K562 (cell line): ENCODE results near the gene METTL24. TPM values are rescaled to one million over a fixed set of nuclear protein-coding genes. Genes with fewer than 3 reads are reported as not detected.

ENCODE experiments used
- ATAC-seq: fragments of 200-7000 bp; cut with Tn5 transposase; 3 replicates; pipeline ENCODE4 v1.9.1; 2020; ENCODE audit warnings: moderate library complexity
- BruUV-seq: library from RNA; stranded (reverse); fragments of 400-500 nt; replicated peaks from 2 replicates; lab custom pipeline; 2021; lab: Mats Ljungman, UMichigan
- CTCF ChIA-PET: fragments of 300-600 bp; formaldehyde crosslinking; extraction: SDS; loops from one replicate; lab custom pipeline; 2021; ENCODE audit warnings: low intra/inter-chr PET ratio; lab: Yijun Ruan, JAX
- POLR2A ChIA-PET: fragments of 300-600, 350-650 bp; sonication (Branson Sonifier 250); formaldehyde crosslinking; extraction: SDS; loops from one replicate; lab custom pipeline; 2021; ENCODE audit warnings: antibody characterized with exemption, inconsistent platforms; lab: Yijun Ruan, JAX
- DNase-seq, 4 experiments: peaks; one replicate each; pipeline versions ENCODE4 v3.0.0 to v3.0.0-alpha.2; 2011 to 2018; ENCODE audit warnings: low spot score in 3 of 4, mixed read lengths in 3 of 4; ENCODE audit errors: extremely low read depth in 1 of 4
- FAIRE-seq: peaks from 2 replicates; lab custom pipeline; 2011; peaks lifted over from hg19 to GRCh38; lab: Jason Lieb, UNC
- H2AFZ ChIP-seq: 2 replicates; pipeline ENCODE4 v1.6.0; 2011; ENCODE audit warnings: low read depth, low read length, control low read depth, inconsistent platforms
- H3K27ac ChIP-seq: fragments of 200-600 bp; 3 replicates; pipeline ENCODE4 v1.8.0; 2011; ENCODE audit warnings: low read depth, mild to moderate bottlenecking, control low read depth, inconsistent platforms, low read length, moderate library complexity, mixed read lengths; ENCODE audit errors: extremely low read depth
- H3K27me3 ChIP-seq, 2 experiments: fragments of 300-600 bp in 1 of 2; 2 replicates in 1 of 2; 3 replicates in 1 of 2; pipeline versions ENCODE4 v1.6.0 to v1.8.0; 2011; ENCODE audit warnings: inconsistent platforms in 2 of 2, low read length in 2 of 2, mild to moderate bottlenecking in 1 of 2, mixed read lengths in 1 of 2, moderate library complexity in 1 of 2; ENCODE audit not compliant: control insufficient read depth in 2 of 2, insufficient read depth in 2 of 2
- H3K36me3 ChIP-seq: fragments of 300-600 bp; 3 replicates; pipeline ENCODE4 v1.8.0; 2011; ENCODE audit warnings: mild to moderate bottlenecking, low read length, inconsistent platforms; ENCODE audit not compliant: control insufficient read depth, insufficient read depth
- H3K4me1 ChIP-seq, 2 experiments: fragments of 200-600 bp in 1 of 2; replicated peaks in 1 of 2; 2 replicates in 1 of 2; 3 replicates in 1 of 2; pipeline versions ENCODE4 v1.5.1 to v1.8.0; 2011; ENCODE audit warnings: inconsistent platforms in 2 of 2, low read length in 2 of 2, mild to moderate bottlenecking in 1 of 2, mixed read lengths in 1 of 2, moderate library complexity in 1 of 2; ENCODE audit not compliant: control insufficient read depth in 2 of 2, insufficient read depth in 2 of 2
- H3K4me2 ChIP-seq: 2 replicates; pipeline ENCODE4 v1.6.1; 2011; ENCODE audit warnings: low read length, control low read depth, inconsistent platforms, mixed read lengths; ENCODE audit not compliant: insufficient read depth
- H3K4me3 ChIP-seq: fragments of 200-600 bp; sonication (generic), shearing (Covaris generic); 2 replicates; pipeline ENCODE4 v1.5.1; 2016; ENCODE audit warnings: control low read depth, inconsistent platforms
- H3K79me2 ChIP-seq: fragments of 200-600 bp; 3 replicates; pipeline ENCODE4 v1.8.0; 2011; ENCODE audit warnings: low read length, inconsistent platforms; ENCODE audit not compliant: control insufficient read depth, insufficient read depth
- H3K9ac ChIP-seq, 2 experiments: 2 replicates each; pipeline versions ENCODE4 v1.6.0 to v1.6.1; 2011; ENCODE audit warnings: low read depth in 2 of 2, low read length in 2 of 2, control low read depth in 1 of 2, inconsistent platforms in 1 of 2, mild to moderate bottlenecking in 1 of 2, mixed read lengths in 1 of 2; ENCODE audit not compliant: insufficient read depth in 1 of 2
- H3K9me1 ChIP-seq: one replicate; pipeline ENCODE4 v1.6.0; 2011; ENCODE audit warnings: inconsistent platforms, mild to moderate bottlenecking, low read length, moderate library complexity; ENCODE audit not compliant: control insufficient read depth, insufficient read depth
- H3K9me3 ChIP-seq: replicated peaks from 2 replicates; pipeline ENCODE4 v1.5.1; 2011; ENCODE audit warnings: low read depth, low read length, inconsistent platforms; ENCODE audit not compliant: control insufficient read depth, insufficient read depth
- H4K20me1 ChIP-seq: replicated peaks from 2 replicates; pipeline ENCODE4 v1.6.1; 2011; ENCODE audit warnings: low read length, inconsistent platforms, mixed read lengths; ENCODE audit not compliant: control insufficient read depth, insufficient read depth
- ASH1L ChIP-seq: fragments of 450-650 bp; IDR thresholded peaks from 2 replicates; pipeline ENCODE4 v1.6.1; 2018; ENCODE audit warnings: borderline replicate concordance, mild to moderate bottlenecking, low read depth; ENCODE audit not compliant: partially characterized antibody
- POLR2AphosphoS2 ChIP-seq: IDR thresholded peaks from 2 replicates; pipeline ENCODE4 v1.6.1; 2012; ENCODE audit warnings: low read length, improper control_type of control experiment
- SIX5 ChIP-seq, 2 experiments: IDR thresholded peaks; 2 replicates each; pipeline ENCODE4 v1.6.1; 2011; ENCODE audit warnings: low read length in 2 of 2, borderline replicate concordance in 1 of 2, low read depth in 1 of 2, mild to moderate bottlenecking in 1 of 2, moderate library complexity in 1 of 2; ENCODE audit not compliant: insufficient read depth in 1 of 2
- WGBS: fragments of 100-300 bp; shearing (Covaris generic); methylation state at CpG from one replicate; pipeline ENCODE4 v1.1.6; 2016; ENCODE audit warnings: low coverage, mixed read lengths; ENCODE audit not compliant: insufficient coverage; ENCODE audit errors: missing lambda C conversion rate; 5-methylcytosine and 5-hydroxymethylcytosine counted together
- in situ Hi-C: fragments of 300-500 bp; cut with MboI; formaldehyde crosslinking; loops from 4 replicates; pipeline ENCODE4 v1.15.0; 2018; ENCODE audit warnings: inconsistent platforms, mixed read lengths
- intact Hi-C: fragments of 100-400 bp; cut with micrococcal nuclease; formaldehyde crosslinking; loops from 2 replicates; pipeline ENCODE4 v1.14.2; 2022
- polyA plus RNA-seq, 8 experiments: library from polyadenylated mRNA; depleted of rRNA in 4 of 8; stranded (reverse) in 5 of 8; unstranded in 3 of 8; fragments of >200 nt; fragmentation: Nextera tagmentation in 2 of 8; fragmentation: Illumina TruSeq in 1 of 8; extraction: Ambion mirVana in 2 of 8; extraction: Trizol in 1 of 8; gene quantifications; 2 replicates each; pipeline versions ENCODE4 v1.2.1 to v1.2.3, GENCODE V29; 2011 to 2014; ENCODE audit warnings: inconsistent platforms in 1 of 8, missing spikeins in 1 of 8
- total RNA-seq, 7 experiments: library from RNA; depleted of rRNA in 6 of 7; stranded (reverse); fragments of >200 nt in 6 of 7; fragmentation: Illumina TruSeq in 2 of 7; extraction: Trizol in 2 of 7; gene quantifications; 2 replicates each; pipeline versions ENCODE4 v1.2.1 to v1.2.3, GENCODE V29; 2011 to 2021; ENCODE audit warnings: low replicate concordance in 1 of 7

METTL24 gene
- total and polyA plus RNA-seq, 9 of the 15 experiments (the other 6 are each of a cell fraction or from before 2014, with no cell fraction given): not detected

DNA sequence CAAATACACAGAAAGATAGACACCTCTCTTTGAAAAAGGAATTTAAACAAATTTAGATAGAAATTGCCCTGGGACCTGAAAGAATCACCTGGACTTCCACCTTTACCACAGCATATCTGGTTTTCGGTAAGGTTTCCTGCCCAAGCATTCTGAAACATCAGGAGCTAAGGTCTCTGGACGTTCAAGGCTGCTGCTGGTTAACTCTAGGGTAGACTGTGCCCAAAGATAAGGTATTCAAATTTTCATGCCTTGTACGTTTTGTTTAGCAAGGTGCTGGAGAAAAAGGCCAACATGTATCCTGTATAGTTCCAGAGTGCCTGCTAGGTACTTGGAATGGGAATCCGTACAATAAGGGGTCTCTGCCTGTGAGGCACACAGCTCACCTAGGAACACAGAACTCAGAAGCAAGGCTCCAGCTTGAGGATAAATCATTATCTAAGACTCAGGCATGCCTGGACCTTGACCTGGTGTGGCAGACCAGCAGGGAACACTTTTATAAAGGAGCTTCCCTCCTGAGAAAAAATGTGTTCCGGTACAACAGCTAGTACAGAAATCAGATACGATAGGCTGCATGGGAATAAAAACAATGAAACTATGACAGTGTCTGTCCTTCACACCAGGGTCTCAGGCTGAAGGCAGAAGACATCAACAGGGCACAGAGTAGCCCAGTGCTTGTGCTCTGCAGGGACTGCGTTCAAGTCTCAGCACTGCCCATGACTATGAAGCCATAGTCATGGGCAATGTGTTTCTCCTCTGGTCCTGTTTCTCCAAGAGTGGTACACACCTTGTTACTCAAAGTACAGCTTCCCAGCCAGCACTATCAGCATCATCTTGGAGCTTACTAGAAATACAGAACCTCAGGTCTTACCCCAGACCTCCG lies 70.4 kb downstream of the METTL24 start:
- ChIA-PET POLR2A (interaction anchor here (1.0 kb wide), 1 partner anchor 16 kb away, joined by 3 read pairs; no protein-coding TSS in a partner anchor), CTCF (no interaction called here)
- in situ Hi-C loops: no loop called here
- Histone ChIP-seq H2AFZ (no peak overlapping the region), H3K79me2 (no peaks in the 10 kb centered on the region), H3K4me3 (no peak overlapping the region), H3K27ac (no peak overlapping the region), H3K9ac (no peak overlapping the region), H3K4me1 (no peaks in the 10 kb centered on the region), H3K9me3 (no peaks in the 10 kb centered on the region), H3K27me3 (peaks cover 9 to 21% of the 10 kb centered on the region in 2 experiments; a peak in 4 of 5 replicates), H4K20me1 (no peaks in the 10 kb centered on the region), H3K4me2 (no peak overlapping the region), H3K9me1 (no peaks in the 10 kb centered on the region), H3K36me3 (no peaks in the 10 kb centered on the region)
- intact Hi-C loops: no loop called here
- DNase-seq (no peak), FAIRE-seq (no peak), ATAC-seq (no peak)
- WGBS: 3% methylated on average over 8 of the region's 8 CpGs
- TF ChIP-seq ASH1L (no peak), SIX5 (IDR thresholded peaks at IDR 0.05; ENCODE audit: borderline replicate concordance in 1 of 2, insufficient read depth in 1 of 2, low read depth in 1 of 2, low read length in 2 of 2) (no peak), POLR2AphosphoS2 (no peak)
- BruUV-seq: no TSS peak
